Prostate gland (tissue), 2 donors: ENCODE results near the gene SLCO2B1. TPM values are rescaled to one million over a fixed set of nuclear protein-coding genes. Genes with fewer than 3 reads are reported as not detected.

ENCODE experiments used
- DNase-seq: peaks from one replicate; pipeline ENCODE4 v3.0.0-alpha.2; 2019; ENCODE audit warnings: low spot score
- H3K27ac ChIP-seq, 2 donors: fragments of 200-600 bp; sonication (generic); 2 replicates each; pipeline ENCODE4 v1.5.1; 2017 to 2019
- H3K27me3 ChIP-seq: fragments of 200-600 bp; sonication (generic); replicated peaks from 2 replicates; pipeline ENCODE4 v1.5.1; 2019; ENCODE audit not compliant: insufficient read depth
- H3K36me3 ChIP-seq, 2 donors: fragments of 200-600 bp; sonication (generic); 1 replicate in 1 of 2; 2 replicates in 1 of 2; pipeline versions ENCODE4 v1.5.1 to v1.8.1; 2017 to 2019
- H3K4me1 ChIP-seq: fragments of 200-600 bp; sonication (generic); replicated peaks from 2 replicates; pipeline ENCODE4 v1.5.1; 2019
- H3K4me3 ChIP-seq, 2 donors: fragments of 200-600 bp; sonication (generic); 2 replicates each; pipeline ENCODE4 v1.5.1; 2017 to 2019
- H3K9me3 ChIP-seq: fragments of 200-600 bp; sonication (generic); 2 replicates; pipeline ENCODE4 v1.5.1; 2017
- CTCF ChIP-seq, 4 experiments: fragments of 200-600 bp in 2 of 4; fragments of 450-650 bp in 2 of 4; sonication (generic) in 2 of 4; IDR thresholded peaks; 1 replicate in 3 of 4; 2 replicates in 1 of 4; pipeline ENCODE4 v1.5.1; 2016 to 2019; ENCODE audit warnings: antibody characterized with exemption in 4 of 4, mild to moderate bottlenecking in 2 of 4, moderate library complexity in 2 of 4
- POLR2A ChIP-seq: fragments of 450-650 bp; IDR thresholded peaks from one replicate; pipeline ENCODE4 v1.6.1; 2016; ENCODE audit warnings: antibody characterized with exemption, mild to moderate bottlenecking
- POLR2AphosphoS5 ChIP-seq: sonication (generic); formaldehyde crosslinking; IDR thresholded peaks from one replicate; pipeline ENCODE4 v1.6.1; 2017; ENCODE audit warnings: antibody characterized with exemption
- WGBS: methylation state at CpG from one replicate; pipeline ENCODE4 v1.1.5; 2018; 5-methylcytosine and 5-hydroxymethylcytosine counted together
- intact Hi-C: fragments of 100-400 bp; cut with DNase I; formaldehyde crosslinking; loops from one replicate; pipeline ENCODE4 v1.14.2; 2022
- total RNA-seq, 2 donors: library from RNA; depleted of rRNA; stranded (reverse); fragments of >200 nt; gene quantifications; one replicate each; pipeline ENCODE4 v1.1.0, GENCODE V29; 2016

Gene SLCO2B1
- total RNA-seq, 2 donors from 2014 or later = 6.1 to 32.0 TPM

GRCh38 chr11:75214411-75214821, 63.5 kb downstream of the SLCO2B1 start:
- 4% methylated on average over 8 of the region's 8 CpGs for WGBS
- TF ChIP-seq CTCF (IDR thresholded peaks at IDR 0.05) (peak in 1 of 4 experiments; percentile 14), POLR2AphosphoS5 (no peak), POLR2A (no peak)
- no peaks in the 10 kb centered on the region for H3K36me3 ChIP-seq
- no peak overlapping the region for H3K4me3 ChIP-seq
- no peaks in the 10 kb centered on the region for H3K4me1 ChIP-seq
- no peaks in the 10 kb centered on the region for H3K27me3 ChIP-seq
- no peaks in the 10 kb centered on the region for H3K9me3 ChIP-seq
- DNase-seq = peak; percentile 45
- H3K27ac ChIP-seq = no peak overlapping the region
- intact Hi-C loops = no loop called here

- Histone ChIP-seq H3K4me3 (no peak overlapping the region), H3K36me3 (no peaks in the 10 kb centered on the region), H3K27ac (no peak overlapping the region), H3K27me3 (no peaks in the 10 kb centered on the region), H3K4me1 (no peaks in the 10 kb centered on the region), H3K9me3 (no peaks in the 10 kb centered on the region)
- TF ChIP-seq POLR2AphosphoS5 = no peak
- TF ChIP-seq CTCF (IDR thresholded peaks at IDR 0.05) = no peak
- no peak for DNase-seq
- intact Hi-C loops = no loop called here
Observed at GRCh38 chr11:75214843-75215242, 63.9 kb downstream of the SLCO2B1 start.

GRCh38 chr11:75219869-75220268, 69.0 kb downstream of the SLCO2B1 start:
- no peak for TF ChIP-seq POLR2A
- no peak overlapping the region for H3K4me3 ChIP-seq
- no peaks in the 10 kb centered on the region for H3K36me3 ChIP-seq
- no peaks in the 10 kb centered on the region for H3K27me3 ChIP-seq
- no peak for DNase-seq
- intact Hi-C loops = no loop called here
- H3K27ac ChIP-seq = no peak overlapping the region
- no peaks in the 10 kb centered on the region for H3K4me1 ChIP-seq
- H3K9me3 ChIP-seq = no peaks in the 10 kb centered on the region
- WGBS = 53% methylated on average over 2 of the region's 2 CpGs

- no peak for DNase-seq
- Histone ChIP-seq H3K36me3 (no peaks in the 10 kb centered on the region), H3K4me3 (no peak overlapping the region), H3K9me3 (no peaks in the 10 kb centered on the region), H3K4me1 (no peaks in the 10 kb centered on the region), H3K27me3 (no peaks in the 10 kb centered on the region), H3K27ac (no peak overlapping the region)
- WGBS = 71% methylated on average over 4 of the region's 5 CpGs
- intact Hi-C loops = no loop called here
- TF ChIP-seq CTCF (IDR thresholded peaks at IDR 0.05) = no peak
- TF ChIP-seq POLR2AphosphoS5 = no peak
- no peak for TF ChIP-seq POLR2A
Observed at GRCh38 chr11:75223954-75224643, 73.2 kb downstream of the SLCO2B1 start.

GRCh38 chr11:75225794-75226193, 74.9 kb downstream of the SLCO2B1 start:
- intact Hi-C loops = no loop called here
- no peak for DNase-seq
- no peak overlapping the region for H3K4me3 ChIP-seq
- no peaks in the 10 kb centered on the region for H3K9me3 ChIP-seq
- 61% methylated on average over 4 of the region's 4 CpGs for WGBS
- no peaks in the 10 kb centered on the region for H3K4me1 ChIP-seq
- H3K36me3 ChIP-seq = no peaks in the 10 kb centered on the region
- TF ChIP-seq POLR2A (no peak), POLR2AphosphoS5 (no peak), CTCF (IDR thresholded peaks at IDR 0.05) (no peak)
- no peak overlapping the region for H3K27ac ChIP-seq
- H3K27me3 ChIP-seq = no peaks in the 10 kb centered on the region
